ENCODE measurements around the gene ALAS1. TPM values are rescaled to one million over a fixed set of nuclear protein-coding genes. Genes with fewer than 3 reads are reported as not detected.

The ALAS1 gene
- total RNA-seq, 2 donors from 2014 or later = 133 to 147 TPM

DNA sequence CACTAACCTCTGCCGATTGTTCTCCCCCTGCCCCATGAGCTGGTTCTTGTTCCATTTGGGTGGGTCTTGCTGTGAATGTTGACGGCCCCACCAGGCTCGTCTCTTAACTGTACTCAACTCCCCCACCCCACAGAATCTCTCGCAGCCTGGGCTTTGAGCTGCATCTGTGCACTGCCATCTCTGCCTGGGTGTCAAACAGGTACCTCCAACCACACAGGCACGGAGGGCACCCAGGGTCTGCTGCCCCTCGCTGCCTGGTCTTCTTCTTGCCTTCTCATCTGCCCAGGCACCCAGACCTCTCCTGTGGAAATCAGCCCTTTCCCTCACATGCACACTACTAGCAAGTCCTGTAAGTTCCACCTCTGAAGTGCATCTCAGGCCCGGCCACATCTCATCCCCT is 17.4 kb downstream of the ALAS1 start:
- no peak for ATAC-seq
- DNase-seq = no peak
- intact Hi-C loops (cut with DNase I) = loop anchor here in 1 of 2 donors (10.0 kb wide), 1 partner anchor 211 kb away; no protein-coding TSS in a partner anchor

GRCh38 chr3:52216585-52217408 is 18.8 kb downstream of the ALAS1 start:
- ATAC-seq (peak; percentile 67 to 93), DNase-seq (peak; percentile 81)
- intact Hi-C loops (cut with DNase I) = loop anchor here in 1 of 2 donors (10.0 kb wide), 1 partner anchor 212 kb away; no protein-coding TSS in a partner anchor

DNA sequence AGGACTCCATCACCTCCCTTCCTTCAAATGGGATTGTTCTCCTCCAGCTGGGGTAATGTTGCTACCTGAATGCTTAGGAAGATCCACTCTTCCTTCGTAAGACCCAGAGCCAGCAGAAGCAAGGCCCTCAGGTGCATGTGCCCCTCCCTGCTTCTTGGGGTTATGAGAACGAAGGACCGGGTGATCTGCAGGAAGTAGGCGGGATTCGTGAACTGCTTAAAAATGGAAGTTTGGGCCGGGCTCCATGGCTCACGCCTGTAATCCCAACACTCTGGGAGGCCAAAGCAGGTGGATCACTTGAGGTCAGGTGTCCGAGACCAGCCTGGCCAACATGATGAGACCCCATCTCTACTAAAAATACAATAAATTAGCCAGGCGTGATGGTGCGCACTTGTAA is 19.4 kb downstream of the ALAS1 start:
- DNase-seq = no peak

DNA sequence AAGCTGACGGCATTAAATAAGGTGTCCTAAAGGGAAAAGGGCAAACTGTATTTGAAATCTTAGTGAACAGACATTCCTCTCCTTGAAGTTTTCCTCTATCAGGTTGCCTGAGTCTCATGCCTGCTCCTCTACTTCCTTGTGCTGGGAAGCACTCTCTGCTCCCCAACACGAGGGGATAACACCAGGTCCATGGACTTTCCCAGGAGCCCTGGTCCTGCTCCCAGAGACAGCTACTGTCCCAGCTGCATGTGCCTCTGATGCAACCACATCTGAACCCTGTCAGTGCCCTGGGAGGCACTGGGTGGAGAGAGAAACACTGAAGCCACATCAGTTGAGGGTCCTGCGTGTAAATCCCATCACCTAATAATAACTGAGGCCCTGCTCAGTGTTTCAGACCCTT is 20.1 kb downstream of the ALAS1 start:
- DNase-seq (no peak), ATAC-seq (no peak)
- intact Hi-C loops (cut with DNase I) = loop anchor here in 1 of 2 donors (10.0 kb wide), 1 partner anchor 213 kb away; no protein-coding TSS in a partner anchor

More for the DNA sequence above, 19.4 kb downstream of the ALAS1 start:
- intact Hi-C loops (cut with DNase I) = loop anchor here in 1 of 2 donors (10.0 kb wide), 1 partner anchor 213 kb away; no protein-coding TSS in a partner anchor
- ATAC-seq = no peak

GRCh38 chr3:52218454-52218853 is 20.5 kb downstream of the ALAS1 start:
- intact Hi-C loops (cut with DNase I) = loop anchor here in 1 of 2 donors (10.0 kb wide), 1 partner anchor 214 kb away; no protein-coding TSS in a partner anchor
- ATAC-seq = no peak
- no peak for DNase-seq

- DNase-seq (no peak), ATAC-seq (peak; percentile 5 to 6)
- intact Hi-C loops (cut with DNase I) = loop anchor here in 1 of 2 donors (10.0 kb wide), 1 partner anchor 214 kb away; no protein-coding TSS in a partner anchor
These were observed 21.1 kb downstream of the ALAS1 start for GRCh38 chr3:52218937-52219650.

DNA sequence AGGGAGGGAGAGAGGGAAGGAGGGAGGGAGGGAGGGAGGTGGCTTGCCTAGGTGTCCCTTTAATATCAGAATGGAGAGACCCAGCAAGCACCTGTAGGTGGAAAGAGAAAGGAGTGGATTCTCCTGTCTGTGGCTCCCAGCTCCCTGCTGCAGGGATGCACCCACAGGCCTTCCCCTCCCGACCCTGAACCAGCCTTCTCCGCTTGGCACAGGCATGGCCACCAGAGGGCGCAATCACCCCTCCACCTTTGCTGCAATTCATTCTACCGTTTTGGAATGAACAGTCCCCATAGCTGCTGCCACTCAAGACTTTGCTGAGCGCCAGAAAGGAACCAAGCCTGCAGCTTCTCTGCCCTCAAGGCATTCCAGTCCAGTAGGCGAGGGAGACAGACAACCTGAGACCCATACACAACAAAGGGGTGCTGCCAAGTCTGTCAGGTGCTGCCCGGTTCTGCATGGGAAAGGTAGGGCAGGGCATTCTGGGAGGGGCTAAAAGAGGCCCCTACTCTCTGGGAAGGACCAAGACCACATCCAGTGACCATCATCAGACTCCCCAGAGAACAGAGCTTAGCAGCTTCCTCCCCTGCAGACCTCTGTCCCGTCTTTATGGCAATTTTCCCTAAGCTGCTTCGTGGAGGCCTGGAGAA is 22.5 kb downstream of the ALAS1 start:
- intact Hi-C loops (cut with DNase I) = loop anchor here (5.0 kb wide), 2 partner anchors 122 to 127 kb away; no protein-coding TSS in a partner anchor
- ATAC-seq (peak; percentile 53 to 67), DNase-seq (peak; percentile 85)

DNA sequence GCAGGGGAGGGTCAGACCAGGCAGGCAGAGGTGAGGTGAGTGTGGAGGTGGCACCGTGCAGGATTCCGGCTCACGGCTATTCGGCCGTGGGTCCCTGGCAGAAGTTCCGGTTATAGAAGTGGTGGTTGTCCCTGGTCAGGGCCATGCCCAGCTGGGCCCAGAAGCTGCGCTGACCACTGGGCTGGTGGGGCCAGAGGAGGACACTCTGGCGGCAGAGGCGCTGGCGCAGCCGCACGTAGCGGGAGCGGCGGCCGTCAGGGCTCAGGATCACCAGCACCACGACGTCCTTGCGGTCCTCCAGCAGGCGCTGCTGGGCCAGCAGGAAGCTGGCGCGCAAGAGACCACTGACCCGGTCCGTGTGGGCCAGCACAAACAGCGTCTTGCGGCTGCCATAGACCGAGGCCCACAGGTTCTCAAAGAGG is 23.2 kb downstream of the ALAS1 start:
- intact Hi-C loops (cut with DNase I) = loop anchor here (5.0 kb wide), 2 partner anchors 121 to 126 kb away; no protein-coding TSS in a partner anchor
- DNase-seq (no peak), ATAC-seq (no peak)

- ATAC-seq = no peak
- DNase-seq = peak; percentile 59
- intact Hi-C loops (cut with DNase I) = loop anchor here (5.0 kb wide), 2 partner anchors 121 to 126 kb away; no protein-coding TSS in a partner anchor
These were observed 23.8 kb downstream of the ALAS1 start for GRCh38 chr3:52221563-52222318.

- DNase-seq = no peak
- no peak for ATAC-seq
- intact Hi-C loops (cut with DNase I) = loop anchor here (5.0 kb wide), 2 partner anchors 120 to 125 kb away; no protein-coding TSS in a partner anchor
These were observed 24.6 kb downstream of the ALAS1 start for GRCh38 chr3:52222319-52223221.

DNA sequence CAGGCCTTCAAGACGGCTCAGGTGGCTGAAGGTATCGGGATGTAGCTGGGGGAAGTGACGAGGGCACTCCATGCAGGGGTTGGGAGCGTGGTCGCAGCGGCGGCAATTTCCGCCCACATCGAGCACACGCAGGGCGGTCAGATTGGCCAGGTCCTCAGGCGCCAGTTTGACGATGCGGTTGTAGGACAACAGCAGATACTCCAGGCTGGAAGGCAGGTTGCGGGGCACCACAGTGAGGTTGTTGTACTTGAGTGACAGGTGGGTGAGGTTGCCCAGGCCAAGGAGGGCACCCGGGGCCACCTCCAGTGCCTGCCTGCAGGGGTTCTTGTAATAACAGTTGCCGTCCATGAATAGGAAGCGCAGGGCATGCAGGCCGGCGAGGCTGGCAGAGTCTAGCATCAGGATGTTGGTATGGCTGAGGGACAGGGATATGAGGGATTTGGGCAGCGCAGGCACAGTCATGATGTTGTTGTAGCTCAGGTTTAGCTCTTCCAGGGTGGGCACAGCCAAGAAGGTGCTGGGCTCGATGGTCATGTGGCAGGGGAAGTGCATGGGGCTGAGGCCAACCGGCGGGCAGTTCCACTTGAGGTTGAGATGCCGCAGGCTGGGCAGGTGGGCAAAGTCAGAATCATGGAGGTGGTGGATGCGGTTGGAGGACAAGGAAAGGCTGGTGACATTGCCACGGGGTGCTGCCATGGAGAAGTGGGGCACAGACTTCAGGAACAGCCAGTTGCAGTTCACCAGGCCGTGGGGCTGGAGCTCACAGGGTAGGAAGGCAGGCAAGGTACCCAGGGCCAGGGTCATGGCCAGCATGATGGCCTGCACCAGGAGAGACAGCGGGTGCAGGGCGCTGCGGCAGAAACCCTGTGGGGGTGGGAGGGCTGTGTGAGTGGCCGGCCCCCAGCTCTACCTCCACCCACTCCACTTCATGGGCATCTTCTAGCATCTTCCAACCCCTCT is 25.8 kb downstream of the ALAS1 start:
- intact Hi-C loops (cut with DNase I) = loop anchor here (5.0 kb wide), 2 partner anchors 119 to 124 kb away; no protein-coding TSS in a partner anchor
- ATAC-seq (no peak), DNase-seq (no peak)

DNA sequence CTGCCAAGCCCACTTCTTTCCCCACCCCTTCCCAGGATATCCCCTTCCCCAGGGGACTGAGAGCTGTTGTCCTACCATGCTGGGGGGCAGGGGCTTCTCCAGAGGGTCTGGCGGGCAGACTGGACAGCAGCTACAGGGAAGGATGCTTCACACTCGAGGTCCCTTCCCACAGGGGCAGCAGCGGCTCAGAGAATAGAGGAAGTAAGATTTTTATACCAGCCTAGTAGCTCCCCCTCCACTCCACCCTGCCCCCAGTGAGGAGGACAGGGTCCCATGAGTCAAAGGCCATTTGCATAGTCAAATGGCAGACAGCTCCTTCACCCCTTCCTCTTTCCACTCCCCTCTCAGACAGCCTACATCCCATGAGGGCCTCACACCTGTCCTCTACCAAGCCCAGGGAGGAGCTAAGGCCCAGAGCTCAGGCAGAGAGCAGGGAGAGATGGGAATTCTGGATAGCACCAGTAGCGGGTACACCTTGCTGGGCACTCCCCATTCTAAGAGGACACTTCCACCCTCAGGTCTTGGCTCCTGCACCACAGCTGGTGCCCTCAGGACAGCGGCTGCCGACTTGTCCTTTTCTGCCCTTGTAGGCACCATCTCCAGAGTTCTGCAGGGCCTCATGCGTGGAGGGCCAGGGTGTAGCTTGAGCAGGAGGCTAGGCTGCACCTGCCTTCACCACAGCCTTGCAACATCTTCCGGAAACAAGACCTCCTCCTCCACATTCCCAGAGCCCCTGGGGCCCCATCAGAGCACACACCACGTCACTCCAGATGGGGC is 27.7 kb downstream of the ALAS1 start, which contains the start of gene TLR9:
TLR9 (minus strand) TSS at position 194 of the 777 bp plus-strand sequence; CDS start at position 78, 116 bp downstream.
- DNase-seq = no peak
- ATAC-seq = no peak
- intact Hi-C loops (cut with DNase I) = no loop called here

DNA sequence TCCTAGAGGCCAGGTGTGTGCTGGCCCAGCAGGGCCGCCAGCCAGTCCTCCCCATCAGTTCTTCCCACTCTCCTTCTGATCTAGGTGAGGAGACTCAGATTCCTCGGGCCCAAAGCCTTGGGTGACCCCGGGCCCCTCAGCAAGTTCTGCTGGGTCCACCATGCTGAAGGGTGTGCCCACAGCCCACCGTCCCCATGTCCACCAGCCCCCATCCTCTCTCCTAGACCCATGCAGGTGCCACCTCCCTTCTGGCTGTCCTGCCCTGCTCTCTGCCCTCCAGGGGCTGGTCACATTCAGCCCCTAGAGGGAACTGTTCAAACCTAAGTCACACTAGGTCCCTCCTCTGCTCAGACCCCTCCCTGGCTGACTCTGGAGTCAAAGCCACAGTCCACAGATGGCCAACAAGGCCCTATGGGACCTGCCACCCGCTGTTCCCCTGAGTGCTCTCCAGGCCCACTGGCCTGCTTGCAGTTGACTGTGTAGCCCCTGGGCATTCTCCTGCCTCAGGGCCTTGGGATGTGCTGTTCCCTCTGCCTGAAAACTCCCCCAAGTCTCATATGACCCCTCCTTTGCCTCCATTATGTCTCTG is 28.4 kb downstream of the ALAS1 start:
- intact Hi-C loops (cut with DNase I) = no loop called here
- ATAC-seq = no peak
- DNase-seq = no peak

GRCh38 chr3:52227117-52227516 is 29.2 kb downstream of the ALAS1 start:
- intact Hi-C loops (cut with DNase I) = no loop called here
- ATAC-seq (no peak), DNase-seq (no peak)

DNA sequence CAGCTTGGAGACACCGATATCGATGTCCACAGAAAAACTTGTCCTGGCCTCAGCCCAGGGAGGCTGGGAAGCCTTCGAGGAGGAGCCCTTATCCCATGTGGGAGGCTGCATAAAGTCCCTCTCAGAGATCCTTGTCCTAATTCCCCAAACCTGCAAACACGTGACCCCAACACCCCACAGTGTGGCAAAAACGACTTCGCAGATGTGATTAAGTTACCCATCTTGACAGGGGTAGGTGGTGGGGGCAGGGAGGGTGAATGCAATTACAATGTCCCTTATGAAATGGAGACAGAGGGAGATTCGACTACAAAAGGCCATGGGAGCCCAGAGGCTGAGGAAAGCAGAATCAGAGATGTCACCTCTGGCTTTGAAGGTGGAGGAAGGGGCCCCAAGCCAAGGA is 29.8 kb downstream of the ALAS1 start:
- DNase-seq (no peak), ATAC-seq (no peak)
- intact Hi-C loops (cut with DNase I) = no loop called here
